ENCODE data around the gene ANKRD18A.

GRCh38 chr9:38649731-38650363 lies 29.5 kb upstream of the ANKRD18A start:
- TF ChIP-seq EZH2 (IDR thresholded peaks at IDR 0.05; ENCODE audit: insufficient read depth, poor library complexity, severe bottlenecking) (no peak), EZH2phosphoT487 (IDR thresholded peaks at IDR 0.05; ENCODE audit: insufficient read depth, low read depth) (no peak)
